Right forelimb (tissue), 1 donor: ENCODE measurements around the gene SP6.

Source experiments
- DNase-seq: peaks from one replicate; pipeline ENCODE4 v3.0.0-alpha.2; 2018

SP6 gene

GRCh38 chr17:47831003-47831933, 19.7 kb downstream of the SP6 start, which contains the start of the genes LRRC46 and MRPL10:
Gene LRRC46, plus strand, starts transcription at chr17:47831670. Its CDS starts 320 bp downstream, at chr17:47831990.
Gene MRPL10, minus strand, starts transcription at chr17:47831541. Its CDS starts 30 bp downstream, at chr17:47831511.
- DNase-seq, result peak; percentile 96

GRCh38 chr17:47830396-47831002, 20.5 kb downstream of the SP6 start:
- DNase-seq, result no peak

- DNase-seq, result no peak
Measured at GRCh38 chr17:47829870-47830269, 21.1 kb downstream of the SP6 start.

- no peak for DNase-seq
Measured at GRCh38 chr17:47823519-47823918, 27.4 kb downstream of the SP6 start.

GRCh38 chr17:47822785-47823184, 28.2 kb downstream of the SP6 start:
- no peak for DNase-seq

GRCh38 chr17:47821424-47822391, 29.3 kb downstream of the SP6 start, which contains the start of gene OSBPL7:
Gene OSBPL7, minus strand, starts transcription at chr17:47821794. Its CDS starts 1,516 bp downstream, at chr17:47820278.
- DNase-seq, result peak; percentile 87

- DNase-seq, result no peak
Measured at GRCh38 chr17:47821031-47821423, 29.9 kb downstream of the SP6 start.

- DNase-seq, result no peak
Measured at GRCh38 chr17:47820033-47820789, 30.8 kb downstream of the SP6 start.

GRCh38 chr17:47819475-47819874, 31.5 kb downstream of the SP6 start:
- DNase-seq, result peak; percentile 11

- peak; percentile 36 for DNase-seq
Measured at GRCh38 chr17:47818002-47818695, 32.8 kb downstream of the SP6 start.

- DNase-seq, result peak; percentile 9
Measured at GRCh38 chr17:47816947-47817346, 34.0 kb downstream of the SP6 start.

- DNase-seq, result peak; percentile 20
Measured at GRCh38 chr17:47816111-47816735, 34.7 kb downstream of the SP6 start.

GRCh38 chr17:47815106-47815918, 35.7 kb downstream of the SP6 start:
- DNase-seq, result peak; percentile 32

GRCh38 chr17:47813512-47814031, 37.4 kb downstream of the SP6 start:
- peak; percentile 20 for DNase-seq

- DNase-seq, result no peak
Measured at GRCh38 chr17:47813077-47813476, 37.9 kb downstream of the SP6 start.

- DNase-seq, result peak; percentile 18
Measured at GRCh38 chr17:47812146-47812920, 38.6 kb downstream of the SP6 start.

GRCh38 chr17:47811709-47812108, 39.3 kb downstream of the SP6 start:
- no peak for DNase-seq

GRCh38 chr17:47810901-47811635, 39.9 kb downstream of the SP6 start:
- no peak for DNase-seq
